Liver (tissue), 3 donors: ENCODE data around the gene EFCAB7.

Source experiments
- CTCF ChIP-seq: fragments of 150-350 bp; IDR thresholded peaks from 2 replicates; pipeline ENCODE4 v1.5.1; 2017; ENCODE audit warnings: improper control_type of control experiment, low read depth, low read length; ENCODE audit not compliant: missing input control
- JUND ChIP-seq, 2 donors: IDR thresholded peaks; 2 replicates each; pipeline ENCODE4 v1.6.1; 2016; ENCODE audit warnings: antibody characterized with exemption in 2 of 2
- RAD21 ChIP-seq, 2 donors: IDR thresholded peaks; 2 replicates each; pipeline ENCODE4 v1.6.1; 2016; ENCODE audit warnings: antibody characterized with exemption in 2 of 2, mild to moderate bottlenecking in 2 of 2
- REST ChIP-seq: IDR thresholded peaks from 2 replicates; pipeline ENCODE4 v1.6.1; 2016; ENCODE audit warnings: antibody characterized with exemption, mild to moderate bottlenecking
- TAF1 ChIP-seq: conservative IDR thresholded peaks from 2 replicates; pipeline ENCODE4 v1.6.1; 2016; ENCODE audit warnings: antibody characterized with exemption, mild to moderate bottlenecking
- donor health status: healthy.
- donor health status: healthy.

- no peak for TF ChIP-seq CTCF
- TF ChIP-seq TAF1 = no peak
- no peak for TF ChIP-seq RAD21 (IDR thresholded peaks at IDR 0.05)
- TF ChIP-seq REST = no peak
- TF ChIP-seq JUND (IDR thresholded peaks at IDR 0.05) = no peak
Observed at GRCh38 chr1:63532727-63533126, 9.4 kb downstream of the EFCAB7 start.
